Fibroblast of skin of right biceps (primary cell): ENCODE data around the gene ELOVL2.
A peak's percentile ranks its signal among the peaks of the same experiment; 100 is the strongest.

Experiments
- DNase-seq: peaks from one replicate; pipeline ENCODE4 v3.0.0-alpha.2; 2013

ELOVL2 gene

GRCh38 chr6:10977231-10977968 is 66.7 kb downstream of the ELOVL2 start:
- DNase-seq = no peak

GRCh38 chr6:10976571-10976970 is 67.5 kb downstream of the ELOVL2 start:
- DNase-seq = no peak

GRCh38 chr6:10972196-10972595 is 71.9 kb downstream of the ELOVL2 start:
- DNase-seq = no peak

- DNase-seq = no peak
These were observed 73.4 kb downstream of the ELOVL2 start for GRCh38 chr6:10970731-10971130.

- DNase-seq = peak; percentile 74
These were observed 75.3 kb downstream of the ELOVL2 start for GRCh38 chr6:10968776-10969175.

GRCh38 chr6:10964684-10965083 is 79.4 kb downstream of the ELOVL2 start:
- DNase-seq = no peak

GRCh38 chr6:10963113-10963512 is 81.0 kb downstream of the ELOVL2 start:
- DNase-seq = no peak

GRCh38 chr6:10962673-10963072 is 81.4 kb downstream of the ELOVL2 start:
- peak; percentile 88 for DNase-seq

GRCh38 chr6:10961837-10962236 is 82.3 kb downstream of the ELOVL2 start:
- DNase-seq = no peak

GRCh38 chr6:10960171-10960570 is 83.9 kb downstream of the ELOVL2 start:
- DNase-seq = no peak

- DNase-seq = no peak
These were observed 86.7 kb downstream of the ELOVL2 start for GRCh38 chr6:10957414-10957886.

GRCh38 chr6:10956776-10957175 is 87.3 kb downstream of the ELOVL2 start:
- no peak for DNase-seq

GRCh38 chr6:10954590-10955010 is 89.5 kb downstream of the ELOVL2 start:
- peak; percentile 76 for DNase-seq

GRCh38 chr6:10951675-10952282 is 92.3 kb downstream of the ELOVL2 start:
- peak; percentile 65 for DNase-seq

GRCh38 chr6:10949579-10950490 is 94.3 kb downstream of the ELOVL2 start:
- no peak for DNase-seq

GRCh38 chr6:10947966-10948365 is 96.1 kb downstream of the ELOVL2 start:
- no peak for DNase-seq

- DNase-seq = no peak
These were observed 98.3 kb downstream of the ELOVL2 start for GRCh38 chr6:10945845-10946244.

- DNase-seq = no peak
These were observed 104.3 kb downstream of the ELOVL2 start for GRCh38 chr6:10939840-10940239.

- no peak for DNase-seq
These were observed 111.0 kb downstream of the ELOVL2 start for GRCh38 chr6:10933126-10933525.
